Activated naive CD4-positive, alpha-beta T cell treated with anti-CD3 and anti-CD28 coated beads, Interleukin-2, amount 50 U/mL, for 16 hours (primary cell): ENCODE measurements around the gene SIGLEC14.

Experiments
- DNase-seq: peaks from one replicate; pipeline ENCODE4 v3.0.0-alpha.2; 2020

The SIGLEC14 gene

DNA sequence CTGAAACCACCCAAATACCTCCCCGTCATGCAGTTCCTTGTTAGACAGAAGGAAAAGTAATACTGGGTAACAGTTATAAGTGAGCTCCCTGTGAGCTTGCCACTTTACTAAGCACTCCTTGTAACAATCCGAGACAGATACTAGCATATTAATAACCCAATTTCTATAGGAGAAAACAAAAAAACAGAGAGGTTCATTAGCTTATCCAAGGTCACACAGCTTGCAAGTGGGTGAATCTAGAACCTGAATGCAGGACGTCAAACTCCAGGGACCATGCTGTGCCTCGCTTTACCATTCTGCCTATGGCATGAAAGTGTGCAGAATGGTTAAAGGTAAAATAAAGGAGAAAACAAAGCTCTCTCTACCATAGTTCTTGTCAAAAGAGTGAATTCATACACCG, 31.8 kb downstream of the SIGLEC14 start:
- no peak for DNase-seq

DNA sequence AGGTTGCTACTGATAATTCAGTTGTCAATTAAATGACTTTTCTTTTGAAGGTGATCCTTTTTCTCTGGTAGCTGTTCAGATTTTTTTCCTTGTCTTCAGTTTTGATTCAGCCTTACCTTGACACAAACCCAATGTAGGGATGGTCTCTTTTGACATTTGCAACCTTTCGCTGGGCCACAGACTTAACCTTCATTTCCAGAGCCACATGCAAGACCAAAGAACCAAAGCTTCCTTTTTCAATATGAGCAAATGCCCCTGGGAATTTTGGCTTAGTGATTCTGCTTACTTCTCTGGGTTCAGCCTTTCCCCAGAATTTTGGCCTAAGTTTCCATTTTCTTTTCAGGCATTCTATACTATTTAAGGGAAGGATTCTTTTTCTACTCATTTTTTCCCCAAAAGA, 36.0 kb downstream of the SIGLEC14 start:
- no peak for DNase-seq

DNA sequence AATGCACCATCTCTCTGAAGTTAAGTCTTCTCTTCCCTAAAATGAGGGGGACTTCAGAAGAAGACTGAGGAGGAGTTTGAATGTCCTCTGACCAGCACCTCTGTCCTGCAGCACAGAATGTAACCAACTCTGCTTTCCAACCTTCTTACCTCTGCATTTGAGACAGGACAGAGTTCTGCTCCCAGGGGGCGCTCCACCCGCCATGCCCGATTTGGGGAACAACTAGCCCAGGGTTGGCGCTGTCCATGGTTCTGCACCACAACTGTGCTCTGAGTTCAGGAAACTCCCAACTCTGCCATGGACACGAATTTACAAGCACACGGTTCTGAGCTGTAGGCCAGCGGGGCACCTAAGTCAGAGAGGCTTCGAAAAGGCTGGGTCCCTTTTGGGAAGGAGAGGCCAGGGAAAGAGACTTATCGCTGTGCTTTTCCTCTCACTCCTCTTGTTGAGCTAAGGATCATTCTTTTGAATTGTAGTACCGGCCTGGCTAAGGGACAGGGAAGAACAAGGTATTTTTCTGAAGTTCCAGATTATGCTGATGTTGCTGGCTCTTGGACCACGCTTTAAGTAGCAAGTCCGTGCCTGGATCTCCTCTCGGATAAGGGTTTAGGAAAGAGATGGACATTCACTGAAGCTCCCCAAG, 38.6 kb downstream of the SIGLEC14 start:
- DNase-seq = peak; percentile 62

DNA sequence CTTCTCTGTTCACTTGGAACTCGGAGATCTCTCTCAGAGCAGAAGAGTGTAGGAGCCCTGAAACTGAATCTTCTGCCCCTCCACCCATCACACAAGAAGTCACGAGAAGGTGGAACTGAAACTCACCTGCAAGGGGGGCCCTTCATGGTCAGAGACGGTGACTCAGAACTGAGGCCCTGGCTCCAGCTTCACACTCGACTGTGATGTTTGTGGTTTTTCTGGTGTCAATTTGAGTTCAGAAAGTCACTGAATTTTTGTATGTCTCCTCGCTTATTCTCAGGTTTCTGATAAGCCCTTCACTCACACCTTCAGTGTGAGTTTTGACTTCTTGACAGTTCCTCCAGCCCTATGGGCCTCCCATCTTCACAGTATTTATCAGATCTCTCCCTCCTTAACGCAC, 39.5 kb downstream of the SIGLEC14 start:
- DNase-seq = no peak

DNA sequence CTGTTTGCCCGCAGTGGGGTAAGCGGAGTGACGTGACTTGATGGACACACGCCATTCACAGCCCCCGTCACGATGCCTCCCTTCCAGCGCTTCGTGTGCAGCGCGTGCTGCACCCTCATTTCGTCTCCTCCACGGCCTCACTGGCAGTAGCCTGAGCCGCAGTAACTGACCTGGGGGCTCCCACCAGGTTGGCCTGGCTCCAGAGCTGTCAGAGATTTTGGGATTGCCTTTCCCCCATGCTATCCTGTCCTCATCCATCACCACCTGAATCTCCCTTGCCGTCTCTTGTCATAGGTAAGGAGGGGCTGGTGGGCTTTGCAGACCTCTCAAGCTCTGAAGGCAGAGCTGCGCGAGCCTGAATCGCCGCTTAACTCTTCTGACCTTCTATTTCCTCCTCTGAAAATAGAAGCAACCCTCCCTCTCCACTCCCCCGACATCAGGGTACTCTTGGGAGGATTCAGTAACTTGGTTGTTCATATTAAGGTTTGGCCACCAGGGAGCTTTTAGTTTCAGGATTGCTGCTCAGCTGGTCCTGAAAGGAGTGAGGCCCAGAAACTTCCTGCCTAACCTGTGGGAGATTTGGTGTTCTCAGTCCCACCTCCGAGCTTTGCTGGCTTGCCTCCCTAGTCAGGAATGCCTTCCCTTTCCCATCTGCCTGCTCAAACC, 44.3 kb downstream of the SIGLEC14 start:
- DNase-seq = no peak

DNA sequence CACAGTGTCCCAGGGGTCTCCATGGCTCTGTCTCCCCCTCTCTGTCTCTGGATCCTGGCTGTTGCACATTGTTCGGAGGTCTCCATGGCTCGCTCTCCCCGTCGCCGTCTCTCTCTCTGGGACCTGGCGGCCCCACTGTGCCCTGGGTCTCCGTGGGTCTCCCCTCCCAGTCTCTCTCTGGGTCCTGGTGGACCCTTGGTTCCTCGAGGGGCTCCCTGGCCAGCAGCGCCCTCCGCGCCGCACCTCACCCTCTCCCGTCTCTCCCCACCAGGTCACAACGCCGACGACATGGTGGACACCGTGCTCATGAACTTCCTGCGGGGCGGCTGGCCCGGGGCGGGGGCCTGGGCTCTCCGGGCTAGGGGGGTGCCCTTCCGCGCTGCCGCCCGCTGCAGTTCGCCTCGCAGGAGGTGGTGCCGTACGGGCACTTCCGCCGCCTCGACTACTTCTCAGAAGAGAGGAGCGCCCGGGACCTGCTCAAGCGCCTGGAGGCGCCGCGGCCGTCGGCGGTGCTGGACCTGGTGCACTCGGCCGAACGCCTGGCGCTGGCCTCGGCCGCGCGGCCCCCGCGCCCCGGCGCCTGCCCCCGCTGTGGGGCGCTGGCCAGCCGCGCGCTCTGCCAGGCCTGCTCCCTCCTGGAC, 45.6 kb downstream of the SIGLEC14 start:
- no peak for DNase-seq

DNA sequence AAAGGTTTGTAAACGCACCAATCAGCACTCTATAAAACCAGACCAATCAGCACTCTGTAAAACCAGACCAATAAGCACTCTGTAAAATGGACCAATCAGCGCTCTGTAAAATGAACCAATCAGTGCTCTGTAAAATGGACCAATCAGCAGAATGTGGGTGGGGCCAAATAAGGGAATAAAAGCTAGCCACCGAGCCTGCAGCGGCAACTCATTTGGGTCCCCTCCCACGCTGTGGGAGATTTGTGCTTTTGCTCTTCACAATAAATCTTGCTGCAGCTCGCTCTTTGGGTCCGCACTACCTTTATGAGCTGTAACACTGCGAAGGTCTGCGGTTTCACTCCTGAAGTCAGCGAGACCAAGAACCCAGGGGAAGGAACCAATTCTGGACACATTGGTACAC, 47.5 kb downstream of the SIGLEC14 start:
- DNase-seq = no peak

DNA sequence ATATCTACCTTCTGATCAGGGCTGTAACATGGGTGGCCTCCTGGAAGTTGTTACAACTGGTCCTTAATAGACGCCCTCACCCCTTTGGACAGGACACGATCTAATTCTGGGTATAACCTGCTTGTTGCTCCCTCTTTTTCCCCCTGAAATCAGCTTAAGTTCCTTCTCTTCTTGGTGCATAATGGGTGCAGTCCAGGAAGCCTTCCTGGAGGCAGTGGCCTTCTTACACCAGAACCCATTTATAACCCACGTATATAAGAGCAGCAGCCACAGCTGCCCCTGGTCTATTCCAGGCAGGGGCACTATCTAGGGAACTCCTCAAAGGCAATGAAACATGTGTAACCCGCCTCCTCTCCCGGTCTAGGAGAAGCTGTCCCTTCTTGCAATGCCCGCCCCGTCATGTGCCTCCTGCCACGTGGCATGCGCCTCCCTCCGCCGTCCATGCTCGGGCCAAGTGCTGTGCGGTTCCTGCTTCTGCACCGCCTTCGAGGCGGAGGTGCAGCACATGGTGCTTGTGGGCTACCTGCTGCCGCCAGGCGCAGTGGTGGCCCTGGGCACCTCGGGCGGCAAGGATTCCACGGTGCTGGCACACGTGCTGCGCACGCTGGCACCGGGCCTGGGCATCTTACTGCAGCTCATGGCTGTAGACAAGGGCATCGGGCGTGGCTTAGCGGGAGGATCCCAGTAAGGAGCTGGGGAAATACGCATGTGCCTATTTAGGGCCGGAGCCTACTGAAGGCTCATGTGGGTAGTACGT, 48.3 kb downstream of the SIGLEC14 start:
- no peak for DNase-seq

DNA sequence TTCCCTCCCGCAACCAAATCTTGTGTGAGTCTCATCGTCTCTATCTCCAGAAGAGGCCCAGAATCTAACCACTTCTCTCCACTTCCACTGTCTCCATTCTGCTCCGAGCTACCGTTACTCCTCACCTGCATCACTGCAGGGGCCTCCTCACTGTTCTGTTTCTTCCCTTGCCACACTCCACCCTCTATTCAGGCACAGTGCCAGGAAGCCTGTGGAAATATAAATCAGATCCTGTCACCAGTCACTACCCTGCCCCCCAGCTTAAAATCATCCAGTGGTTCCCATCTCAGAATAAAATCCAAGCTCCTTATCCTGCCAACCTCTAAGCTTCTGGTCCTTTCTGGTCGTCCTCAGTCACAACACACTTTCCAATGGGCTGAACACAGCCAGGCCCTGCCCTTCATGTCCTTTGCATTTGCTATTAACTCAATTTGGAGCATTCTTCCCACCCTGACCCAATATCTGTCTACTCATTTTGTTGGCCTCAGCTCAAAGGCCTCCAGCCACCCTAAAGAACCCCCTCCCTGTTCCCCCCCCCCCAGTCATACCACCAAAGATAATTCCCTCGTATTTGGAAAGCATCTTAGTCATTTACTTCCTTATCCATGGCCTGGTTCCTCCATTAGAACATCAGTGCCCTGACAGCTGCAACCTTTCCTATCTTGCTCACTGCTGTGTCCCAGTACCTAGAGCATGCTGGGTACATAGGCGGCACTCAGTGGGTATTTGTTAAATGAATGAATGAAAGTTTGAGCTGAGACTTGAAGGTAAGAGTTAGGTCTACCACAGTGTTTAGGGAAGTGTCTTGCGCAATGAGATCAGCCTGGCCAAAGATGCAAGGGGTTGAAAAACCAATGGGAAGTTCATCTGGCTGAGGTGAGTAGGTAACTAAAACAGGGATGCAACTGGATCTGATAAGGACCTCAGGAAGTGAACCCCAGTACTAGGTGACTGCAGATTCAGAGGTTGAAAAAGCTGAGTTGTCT, 51.1 kb downstream of the SIGLEC14 start:
- no peak for DNase-seq

DNA sequence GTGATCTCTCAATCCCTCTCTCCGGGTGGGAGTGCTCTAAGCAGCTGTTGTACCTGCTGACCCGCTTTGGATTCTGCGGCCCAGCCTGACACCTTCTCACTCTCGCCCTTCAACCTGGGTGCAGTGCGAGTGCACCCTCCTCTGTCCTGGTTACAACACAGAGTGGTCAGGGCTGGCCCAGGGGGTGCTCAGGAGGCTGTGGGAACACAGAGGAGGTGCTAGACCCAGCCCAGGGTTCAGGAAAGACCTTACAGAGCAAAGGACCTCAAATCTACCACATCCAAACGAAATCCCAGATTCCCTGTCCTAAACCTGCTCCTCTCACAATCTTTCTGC, 51.9 kb downstream of the SIGLEC14 start:
- no peak for DNase-seq

DNA sequence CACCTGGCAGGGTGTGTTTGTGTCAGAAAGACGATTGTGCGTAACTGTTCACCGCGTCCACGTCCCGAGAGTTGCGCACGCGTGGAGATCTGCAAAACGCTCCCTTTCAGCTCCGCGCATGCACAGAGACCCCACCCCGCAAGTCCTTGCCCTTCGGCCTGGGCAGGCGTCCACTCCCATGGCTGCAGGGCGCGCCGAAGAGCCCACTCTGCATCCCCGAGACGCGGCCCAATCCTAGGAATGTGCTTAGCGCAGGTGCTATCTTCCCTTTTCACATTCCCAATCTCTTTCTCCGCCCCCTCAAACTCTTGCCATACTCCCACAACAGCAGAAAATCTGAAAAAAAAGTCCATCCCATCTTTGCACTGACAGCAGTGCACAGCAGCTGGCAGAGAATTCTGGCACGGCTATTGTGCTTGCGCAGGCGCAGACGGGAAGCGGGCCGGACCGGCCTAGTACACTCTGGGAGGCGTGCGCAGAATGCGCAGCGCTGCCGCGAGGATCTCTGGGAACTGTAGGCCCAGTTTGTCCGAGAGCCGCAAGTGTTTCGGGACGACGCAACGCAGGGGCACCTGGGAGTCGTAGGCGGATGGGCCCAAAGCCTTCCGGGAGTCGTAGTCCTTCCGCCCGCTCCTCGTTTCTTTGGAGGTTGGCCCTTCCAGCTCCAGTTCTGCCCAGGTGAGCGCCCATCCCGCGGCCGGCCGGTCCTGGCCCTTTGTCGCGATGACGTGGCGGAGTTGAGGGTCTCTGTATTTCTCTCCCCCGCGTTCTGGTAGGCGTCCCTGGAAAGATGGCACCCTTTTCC, 52.5 kb downstream of the SIGLEC14 start:
- DNase-seq = peak; percentile 96

DNA sequence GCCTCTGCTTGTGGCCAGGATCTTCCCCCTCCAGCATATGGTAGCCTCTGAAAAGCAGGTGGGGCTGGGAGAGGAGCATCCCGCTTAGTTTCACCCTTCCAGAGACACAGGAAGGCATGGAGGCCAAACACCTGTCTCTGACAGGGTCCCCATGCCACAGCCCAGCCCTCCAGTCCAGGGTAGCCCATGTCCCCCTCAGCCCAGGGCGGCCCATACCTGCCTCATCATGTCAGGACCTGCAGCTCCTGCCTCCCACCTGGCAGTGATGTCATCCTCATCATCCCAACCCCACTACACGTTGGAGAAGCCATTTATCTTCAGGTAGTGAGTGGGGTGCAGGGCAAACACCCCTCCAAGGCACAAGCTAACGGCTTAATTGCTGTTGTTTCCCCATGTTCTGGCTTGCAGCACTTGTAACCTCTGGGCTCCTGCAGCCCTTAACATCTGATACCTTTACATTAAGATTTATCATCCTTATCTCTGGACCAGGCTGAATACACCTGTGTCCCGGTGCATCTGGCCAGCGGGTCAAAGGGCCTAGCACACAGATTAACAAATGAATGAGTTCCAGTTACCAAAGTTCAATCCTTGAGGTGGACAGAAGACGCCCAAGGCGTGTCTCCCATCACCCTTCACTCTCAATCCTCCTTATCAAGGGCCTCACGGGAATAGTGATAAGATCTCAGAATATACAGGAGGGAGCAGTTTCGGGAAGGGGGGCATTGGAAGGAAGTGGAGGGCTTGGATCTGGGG, 53.3 kb downstream of the SIGLEC14 start:
- no peak for DNase-seq
